Measurements from ENCODE around the gene FLT3. TPM values are rescaled to one million over a fixed set of nuclear protein-coding genes. Genes with fewer than 3 reads are reported as not detected.

The FLT3 gene
- total RNA-seq, 1 donor from 2014 or later, result 0.58 TPM

GRCh38 chr13:28138756-28139470 lies 38.5 kb upstream of the FLT3 start:
- H3K4me3 Mint-ChIP-seq, result peak overlapping the region; percentile 89
- peak; percentile 77 to 84 for DNase-seq (ENCODE audit: low spot score in 2 of 2, unreplicated experiment in 2 of 2)
- H3K4me1 Mint-ChIP-seq, result peaks cover 41% of the 10 kb centered on the region
- no peaks in the 10 kb centered on the region for H3K36me3 Mint-ChIP-seq
- TF ChIP-seq CTCF (IDR thresholded peaks at IDR 0.05; ENCODE audit: unreplicated experiment), result no peak
- H3K27ac Mint-ChIP-seq, result peak overlapping the region; percentile 91
- H3K9me3 Mint-ChIP-seq, result no peaks in the 10 kb centered on the region
- no peaks in the 10 kb centered on the region for H3K27me3 Mint-ChIP-seq (ENCODE audit: low read depth)

- DNase-seq (ENCODE audit: low spot score in 2 of 2, unreplicated experiment in 2 of 2), result peak; percentile 84 to 90
- H3K27ac Mint-ChIP-seq, result peak within 1 kb of the TSS; percentile 98
- no peaks in the 10 kb centered on the region for H3K36me3 Mint-ChIP-seq
- peak within 1 kb of the TSS; percentile 89 for H3K4me3 Mint-ChIP-seq
- peaks cover 41% of the 10 kb centered on the region for H3K4me1 Mint-ChIP-seq
- no peak for TF ChIP-seq CTCF (IDR thresholded peaks at IDR 0.05; ENCODE audit: unreplicated experiment)
- no peaks in the 10 kb centered on the region for H3K9me3 Mint-ChIP-seq
- no peaks in the 10 kb centered on the region for H3K27me3 Mint-ChIP-seq (ENCODE audit: low read depth)
Observed at GRCh38 chr13:28138012-28138755, 37.8 kb upstream of the FLT3 start, which contains the start of gene PAN3. Gene PAN3, plus strand, starts transcription at chr13:28138545. Its CDS starts 113 bp downstream, at chr13:28138658.

GRCh38 chr13:28137596-28137995 lies 37.2 kb upstream of the FLT3 start:
- no peak for DNase-seq (ENCODE audit: low spot score in 2 of 2, unreplicated experiment in 2 of 2)
- Mint-ChIP-seq H3K4me1 (peaks cover 38% of the 10 kb centered on the region), H3K27me3 (ENCODE audit: low read depth) (no peaks in the 10 kb centered on the region), H3K9me3 (no peaks in the 10 kb centered on the region), H3K36me3 (no peaks in the 10 kb centered on the region), H3K4me3 (peak overlapping the region; percentile 89), H3K27ac (peak overlapping the region; percentile 98)
- TF ChIP-seq CTCF (IDR thresholded peaks at IDR 0.05; ENCODE audit: unreplicated experiment), result no peak

GRCh38 chr13:28136916-28137315 lies 36.5 kb upstream of the FLT3 start:
- no peak for DNase-seq (ENCODE audit: low spot score in 2 of 2, unreplicated experiment in 2 of 2)
- no peaks in the 10 kb centered on the region for H3K27me3 Mint-ChIP-seq (ENCODE audit: low read depth)

GRCh38 chr13:28131646-28132045 lies 31.3 kb upstream of the FLT3 start:
- no peaks in the 10 kb centered on the region for H3K36me3 Mint-ChIP-seq

More at GRCh38 chr13:28136916-28137315, 36.5 kb upstream of the FLT3 start:
- Mint-ChIP-seq H3K4me1 (peaks cover 31% of the 10 kb centered on the region), H3K4me3 (peak overlapping the region; percentile 89), H3K9me3 (no peaks in the 10 kb centered on the region), H3K36me3 (no peaks in the 10 kb centered on the region), H3K27ac (peak overlapping the region; percentile 98)
- no peak for TF ChIP-seq CTCF (IDR thresholded peaks at IDR 0.05; ENCODE audit: unreplicated experiment)

More at GRCh38 chr13:28131646-28132045, 31.3 kb upstream of the FLT3 start:
- Mint-ChIP-seq H3K4me3 (no peak overlapping the region), H3K27ac (no peak overlapping the region), H3K9me3 (no peaks in the 10 kb centered on the region), H3K27me3 (ENCODE audit: low read depth) (no peaks in the 10 kb centered on the region), H3K4me1 (peaks cover 12% of the 10 kb centered on the region)
- no peak for TF ChIP-seq CTCF (IDR thresholded peaks at IDR 0.05; ENCODE audit: unreplicated experiment)
- DNase-seq (ENCODE audit: low spot score in 2 of 2, unreplicated experiment in 2 of 2), result no peak
